Ascending aorta (tissue), 2 donors: Measurements from ENCODE around the gene PRELID1. TPM values are rescaled to one million over a fixed set of nuclear protein-coding genes. Genes with fewer than 3 reads are reported as not detected.

Source experiments
- DNase-seq, 2 donors: peaks; one replicate each; pipeline ENCODE4 v3.0.0-alpha.2; 2019; ENCODE audit warnings: low spot score in 2 of 2
- H3K27ac ChIP-seq, 2 donors: fragments of 200-600 bp; sonication (generic); one replicate each; pipeline ENCODE4 v1.5.1; 2016 to 2017; ENCODE audit warnings: mild to moderate bottlenecking in 1 of 2
- H3K27me3 ChIP-seq: fragments of 200-600 bp; sonication (generic); one replicate; pipeline ENCODE4 v1.5.1; 2017
- H3K36me3 ChIP-seq, 2 donors: fragments of 200-600 bp; sonication (generic); one replicate each; pipeline ENCODE4 v1.5.1; 2016
- H3K4me1 ChIP-seq, 2 donors: fragments of 200-600 bp; sonication (generic); one replicate each; pipeline ENCODE4 v1.5.1; 2016 to 2017; ENCODE audit warnings: mild to moderate bottlenecking in 1 of 2
- H3K4me3 ChIP-seq, 2 donors: fragments of 200-600 bp; sonication (generic); one replicate each; pipeline ENCODE4 v1.5.1; 2016 to 2017; ENCODE audit warnings: mild to moderate bottlenecking in 1 of 2
- H3K9me3 ChIP-seq, 2 donors: fragments of 200-600 bp; sonication (generic); one replicate each; pipeline ENCODE4 v1.5.1; 2016
- intact Hi-C: fragments of 100-400 bp; cut with DNase I; formaldehyde crosslinking; loops from one replicate; pipeline ENCODE4 v1.15.1; 2023
- total RNA-seq: library from RNA; depleted of rRNA; stranded (reverse); fragments of >200 nt; gene quantifications from one replicate; pipeline ENCODE4 v1.1.0, GENCODE V29; 2016
- TF ChIP-seq, protein P1 (sequence below), 3 experiments: fragments of 200-600 bp in 2 of 3; fragments of 450-650 bp in 1 of 3; sonication (generic) in 2 of 3; IDR thresholded peaks; one replicate each; pipeline ENCODE4 v1.5.1; 2016 to 2019; ENCODE audit warnings: antibody characterized with exemption in 3 of 3, mild to moderate bottlenecking in 1 of 3, moderate library complexity in 1 of 3

PRELID1 gene
- total RNA-seq, 1 donor from 2014 or later: 376 TPM

DNA sequence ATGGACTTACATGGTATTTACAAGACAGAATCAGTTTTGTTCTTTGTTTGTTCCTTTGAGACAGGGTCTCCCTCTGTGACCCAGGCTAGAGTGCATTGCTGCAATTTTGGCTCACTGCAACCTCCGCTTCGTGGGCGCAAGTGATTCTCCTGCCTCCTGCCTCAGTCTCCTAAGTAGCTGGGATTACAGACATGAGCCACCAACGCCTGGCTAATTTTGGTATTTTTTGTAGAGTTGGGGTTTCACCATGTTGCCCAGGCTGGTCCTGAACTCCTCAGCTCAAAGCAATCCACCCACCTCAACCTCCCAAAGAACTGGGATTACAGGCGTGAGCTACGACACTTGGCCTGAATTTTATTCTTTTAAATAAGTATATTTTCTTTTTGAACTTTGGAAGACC, 27.7 kb upstream of the PRELID1 start:
- peaks cover 43 to 70% of the 10 kb centered on the region in 2 donors for H3K36me3 ChIP-seq
- intact Hi-C loops: no loop called here

DNA sequence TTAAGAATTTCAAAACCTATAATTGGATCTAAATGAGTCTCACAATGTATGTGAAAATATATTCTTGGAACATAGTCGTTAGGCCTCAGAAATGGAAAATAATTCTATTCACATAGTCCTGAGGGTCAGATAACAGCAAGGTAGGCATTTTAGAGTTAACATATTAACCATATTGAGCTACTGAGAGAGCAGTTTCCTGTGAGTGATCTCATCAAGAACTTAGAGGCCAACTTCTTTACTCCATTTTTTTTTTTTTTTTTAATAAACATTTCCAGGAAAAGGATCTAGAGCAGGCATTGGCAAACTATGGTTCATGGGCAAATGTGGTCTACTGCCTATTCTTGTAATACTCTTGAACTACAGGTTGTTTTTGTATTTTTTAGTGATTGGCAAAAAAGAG, 26.7 kb upstream of the PRELID1 start:
- H3K4me3 ChIP-seq: no peak overlapping the region
- peaks cover 46 to 70% of the 10 kb centered on the region in 2 donors for H3K36me3 ChIP-seq
- no peak for DNase-seq
- H3K4me1 ChIP-seq: no peaks in the 10 kb centered on the region
- TF ChIP-seq, protein P1, sequence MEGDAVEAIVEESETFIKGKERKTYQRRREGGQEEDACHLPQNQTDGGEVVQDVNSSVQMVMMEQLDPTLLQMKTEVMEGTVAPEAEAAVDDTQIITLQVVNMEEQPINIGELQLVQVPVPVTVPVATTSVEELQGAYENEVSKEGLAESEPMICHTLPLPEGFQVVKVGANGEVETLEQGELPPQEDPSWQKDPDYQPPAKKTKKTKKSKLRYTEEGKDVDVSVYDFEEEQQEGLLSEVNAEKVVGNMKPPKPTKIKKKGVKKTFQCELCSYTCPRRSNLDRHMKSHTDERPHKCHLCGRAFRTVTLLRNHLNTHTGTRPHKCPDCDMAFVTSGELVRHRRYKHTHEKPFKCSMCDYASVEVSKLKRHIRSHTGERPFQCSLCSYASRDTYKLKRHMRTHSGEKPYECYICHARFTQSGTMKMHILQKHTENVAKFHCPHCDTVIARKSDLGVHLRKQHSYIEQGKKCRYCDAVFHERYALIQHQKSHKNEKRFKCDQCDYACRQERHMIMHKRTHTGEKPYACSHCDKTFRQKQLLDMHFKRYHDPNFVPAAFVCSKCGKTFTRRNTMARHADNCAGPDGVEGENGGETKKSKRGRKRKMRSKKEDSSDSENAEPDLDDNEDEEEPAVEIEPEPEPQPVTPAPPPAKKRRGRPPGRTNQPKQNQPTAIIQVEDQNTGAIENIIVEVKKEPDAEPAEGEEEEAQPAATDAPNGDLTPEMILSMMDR (IDR thresholded peaks at IDR 0.05): no peak
- no peak overlapping the region for H3K27ac ChIP-seq
- no peaks in the 10 kb centered on the region for H3K9me3 ChIP-seq
- H3K27me3 ChIP-seq: no peaks in the 10 kb centered on the region
- intact Hi-C loops: no loop called here

More for the DNA sequence above, 27.7 kb upstream of the PRELID1 start:
- TF ChIP-seq, protein P1 (IDR thresholded peaks at IDR 0.05): no peak
- no peaks in the 10 kb centered on the region for H3K4me1 ChIP-seq
- H3K27ac ChIP-seq: no peak overlapping the region
- DNase-seq: no peak
- no peaks in the 10 kb centered on the region for H3K9me3 ChIP-seq
- no peaks in the 10 kb centered on the region for H3K27me3 ChIP-seq
- H3K4me3 ChIP-seq: no peak overlapping the region

DNA sequence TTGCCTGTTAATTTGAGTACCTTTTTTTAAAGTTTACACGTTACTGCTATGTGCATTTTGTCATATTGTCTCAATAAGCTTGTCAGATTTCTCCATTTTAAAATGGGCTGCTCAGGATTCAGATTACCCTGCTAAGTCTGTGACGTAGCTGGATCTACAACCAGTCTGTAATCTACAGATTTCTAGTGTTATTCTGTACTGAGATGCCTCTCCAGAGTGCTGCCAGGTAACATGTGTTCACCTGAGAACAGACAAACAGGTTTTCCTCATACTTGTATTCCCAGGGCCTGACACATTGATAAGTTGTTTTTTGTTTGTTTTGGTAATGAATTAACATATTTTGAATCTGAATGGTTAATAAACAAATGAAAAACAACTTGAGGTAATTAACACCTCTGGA, 15.4 kb upstream of the PRELID1 start:
- no peak overlapping the region for H3K27ac ChIP-seq
- H3K36me3 ChIP-seq: peaks cover 62 to 65% of the 10 kb centered on the region in 2 donors
- no peaks in the 10 kb centered on the region for H3K27me3 ChIP-seq
- intact Hi-C loops: no loop called here
- no peaks in the 10 kb centered on the region for H3K4me1 ChIP-seq
- H3K4me3 ChIP-seq: no peak overlapping the region
- no peak for DNase-seq
- TF ChIP-seq, protein P1 (IDR thresholded peaks at IDR 0.05): no peak
- H3K9me3 ChIP-seq: no peaks in the 10 kb centered on the region

DNA sequence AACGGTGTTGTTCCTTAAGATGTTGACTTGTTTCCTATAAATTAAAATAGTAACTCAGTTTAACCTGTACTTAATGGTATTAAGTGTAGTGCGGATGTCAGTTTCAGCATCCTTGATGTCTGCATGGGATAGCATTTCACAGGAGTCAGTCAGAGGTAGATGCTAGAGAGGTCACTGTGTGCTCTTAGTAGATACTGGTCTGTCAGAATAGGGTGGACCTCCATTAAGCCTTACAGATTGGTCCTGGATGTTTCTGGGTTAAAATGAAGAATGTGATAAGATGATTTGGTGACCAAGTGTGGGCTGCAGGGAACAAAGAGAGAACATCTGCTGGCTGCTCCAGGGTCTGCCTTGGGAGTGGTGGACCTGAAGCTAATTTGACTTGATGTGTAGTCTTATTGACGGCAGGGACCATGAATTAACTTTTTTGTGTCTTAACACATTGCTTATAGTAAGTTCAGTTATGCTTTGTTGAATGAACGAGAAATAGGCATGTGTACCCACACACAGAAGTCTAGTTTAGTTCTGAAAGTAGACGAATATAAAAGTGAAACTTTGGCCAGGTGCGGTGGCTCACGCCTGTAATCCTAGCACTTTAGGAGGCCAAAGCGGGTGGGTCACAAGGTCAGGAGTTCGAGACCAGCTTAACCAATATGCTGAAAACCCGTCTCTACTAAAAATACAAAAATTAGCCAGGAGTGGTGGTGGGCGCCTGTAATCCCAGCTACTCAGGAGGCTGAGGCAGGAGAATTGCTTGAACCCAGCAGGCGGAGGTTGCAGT, 12.6 kb upstream of the PRELID1 start:
- H3K36me3 ChIP-seq: peaks cover 65 to 72% of the 10 kb centered on the region in 2 donors
- no peak overlapping the region for H3K27ac ChIP-seq
- intact Hi-C loops: no loop called here
- no peak for DNase-seq
- TF ChIP-seq, protein P1 (IDR thresholded peaks at IDR 0.05): no peak
- no peak overlapping the region for H3K4me3 ChIP-seq
- H3K4me1 ChIP-seq: no peaks in the 10 kb centered on the region
- no peaks in the 10 kb centered on the region for H3K27me3 ChIP-seq
- H3K9me3 ChIP-seq: no peaks in the 10 kb centered on the region

DNA sequence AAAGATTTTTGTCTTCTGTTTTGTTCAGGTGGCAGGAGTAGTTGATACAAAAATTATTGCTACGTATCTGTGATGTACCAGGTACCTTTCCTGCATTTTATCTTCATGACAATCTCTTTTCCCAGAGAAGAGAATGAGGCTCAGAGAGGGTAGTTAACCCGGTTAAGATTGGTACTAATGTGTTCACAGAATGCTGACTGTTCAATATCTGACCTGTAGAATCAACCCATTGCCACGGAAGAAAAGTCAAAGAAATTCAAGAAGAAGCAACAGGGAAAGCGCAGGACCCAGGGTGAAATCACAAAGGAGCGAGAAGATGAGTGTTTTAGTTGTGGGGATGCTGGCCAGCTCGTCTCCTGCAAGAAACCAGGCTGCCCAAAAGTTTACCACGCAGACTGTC, 11.9 kb upstream of the PRELID1 start:
- H3K27ac ChIP-seq: no peak overlapping the region
- H3K36me3 ChIP-seq: peaks cover 70 to 73% of the 10 kb centered on the region in 2 donors
- intact Hi-C loops: no loop called here
- TF ChIP-seq, protein P1 (IDR thresholded peaks at IDR 0.05): no peak
- no peaks in the 10 kb centered on the region for H3K4me1 ChIP-seq
- no peak for DNase-seq
- H3K27me3 ChIP-seq: no peaks in the 10 kb centered on the region
- no peaks in the 10 kb centered on the region for H3K9me3 ChIP-seq
- H3K4me3 ChIP-seq: no peak overlapping the region
